DOHH2 (cell line): ENCODE data around the gene EPHA3.

Experiments
- H3F3A ChIP-seq: fragments of 200-600 bp; sonication (generic), shearing (Covaris generic); 2 replicates; pipeline ENCODE4 v1.6.0; 2016; ENCODE audit warnings: antibody characterized with exemption, mild to moderate bottlenecking; ENCODE audit not compliant: control insufficient read depth, insufficient read depth
- H3K27ac ChIP-seq: fragments of 200-600 bp; sonication (generic); 2 replicates; pipeline ENCODE4 v1.5.1; 2014; ENCODE audit warnings: low read depth, mild to moderate bottlenecking, low read length, moderate library complexity
- H3K27me3 ChIP-seq: fragments of 200-600 bp; sonication (generic); 2 replicates; pipeline ENCODE4 v1.6.1; 2014; ENCODE audit warnings: mild to moderate bottlenecking, low read length, mixed read lengths; ENCODE audit not compliant: control insufficient read depth
- H3K36me3 ChIP-seq: fragments of 200-600 bp; sonication (generic); 2 replicates; pipeline ENCODE4 v1.6.1; 2014; ENCODE audit warnings: mild to moderate bottlenecking, low read length, moderate library complexity, mixed read lengths; ENCODE audit not compliant: control insufficient read depth
- H3K4me1 ChIP-seq: fragments of 200-600 bp; sonication (generic); 2 replicates; pipeline ENCODE4 v1.6.1; 2014; ENCODE audit warnings: mild to moderate bottlenecking, low read length, mixed read lengths; ENCODE audit not compliant: control insufficient read depth
- H3K4me2 ChIP-seq: fragments of 200-600 bp; sonication (generic); 2 replicates; pipeline ENCODE4 v1.6.0; 2014; ENCODE audit warnings: mild to moderate bottlenecking, low read length, moderate library complexity
- H3K4me3 ChIP-seq: fragments of 200-600 bp; sonication (generic); 2 replicates; pipeline ENCODE4 v1.5.1; 2014; ENCODE audit warnings: mild to moderate bottlenecking, low read length, mixed read lengths
- H3K79me2 ChIP-seq: fragments of 200-600 bp; sonication (generic); 2 replicates; pipeline ENCODE4 v1.6.1; 2014; ENCODE audit warnings: mild to moderate bottlenecking, low read length, mixed read lengths; ENCODE audit not compliant: control insufficient read depth
- H3K9me2 ChIP-seq: fragments of 200-600 bp; sonication (generic); replicated peaks from 2 replicates; pipeline ENCODE4 v1.6.1; 2014; ENCODE audit warnings: mild to moderate bottlenecking, low read length, mixed read lengths; ENCODE audit not compliant: control insufficient read depth
- H3K9me3 ChIP-seq: fragments of 200-600 bp; sonication (generic); 2 replicates; pipeline ENCODE4 v1.6.1; 2014; ENCODE audit warnings: antibody characterized with exemption, low read length, mixed read lengths; ENCODE audit not compliant: control insufficient read depth, insufficient read depth
- H4K20me1 ChIP-seq: fragments of 200-600 bp; sonication (generic); 2 replicates; pipeline ENCODE4 v1.6.0; 2014; ENCODE audit warnings: low read depth, mild to moderate bottlenecking, antibody characterized with exemption, low read length, moderate library complexity; ENCODE audit not compliant: control insufficient read depth, insufficient read depth
- CTCF ChIP-seq: fragments of 200-600 bp; sonication (generic); IDR thresholded peaks from one replicate; pipeline ENCODE4 v1.5.1; 2014; ENCODE audit warnings: antibody characterized with exemption, mild to moderate bottlenecking, low read depth, low read length; ENCODE audit not compliant: poor library complexity, severe bottlenecking
- EZH2phosphoT487 ChIP-seq: fragments of 200-600 bp; sonication (generic); IDR thresholded peaks from 2 replicates; pipeline ENCODE4 v1.6.1; 2017; ENCODE audit warnings: borderline replicate concordance, mild to moderate bottlenecking, antibody characterized with exemption, low read length, moderate library complexity, mixed read lengths

EPHA3 gene

DNA sequence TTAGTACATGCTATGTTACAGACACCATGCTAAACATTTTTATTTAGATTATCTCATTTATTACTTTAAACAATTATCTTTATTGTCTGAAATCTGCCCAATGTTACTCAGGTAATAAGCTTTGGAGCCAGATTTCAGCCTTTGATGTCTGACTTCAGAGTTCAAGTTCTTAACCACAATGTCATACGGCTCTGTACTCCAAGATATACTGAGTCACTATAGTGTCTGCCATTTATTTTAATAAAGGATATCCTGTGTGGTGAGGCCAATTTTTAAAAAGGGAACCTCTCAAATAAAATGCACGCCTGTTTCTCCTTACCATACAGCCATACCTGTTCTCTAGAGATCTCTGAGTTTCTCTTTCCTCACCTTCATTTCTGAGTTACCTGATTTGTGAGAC, 193.1 kb downstream of the EPHA3 start:
- no peak overlapping the region for H3K27ac ChIP-seq

GRCh38 chr3:89300981-89301380, 193.6 kb downstream of the EPHA3 start:
- no peaks in the 10 kb centered on the region for H3F3A ChIP-seq
- no peaks in the 10 kb centered on the region for H3K27me3 ChIP-seq
- no peaks in the 10 kb centered on the region for H3K36me3 ChIP-seq
- H3K27ac ChIP-seq = no peak overlapping the region
- H3K4me3 ChIP-seq = no peak overlapping the region
- H3K79me2 ChIP-seq = no peaks in the 10 kb centered on the region
- TF ChIP-seq EZH2phosphoT487 = no peak
- TF ChIP-seq CTCF = no peak
- H3K4me1 ChIP-seq = no peaks in the 10 kb centered on the region
- H3K4me2 ChIP-seq = no peak overlapping the region
- no peaks in the 10 kb centered on the region; the same call in 1 of the 2 replicates for H3K9me3 ChIP-seq
- no peaks in the 10 kb centered on the region for H4K20me1 ChIP-seq
- H3K9me2 ChIP-seq = no peaks in the 10 kb centered on the region; the same call in 1 of the 2 replicates

More for the DNA sequence above, 193.1 kb downstream of the EPHA3 start:
- TF ChIP-seq CTCF = no peak
- no peak for TF ChIP-seq EZH2phosphoT487
- Histone ChIP-seq H3K4me1 (no peaks in the 10 kb centered on the region), H3K9me3 (no peaks in the 10 kb centered on the region; the same call in 1 of the 2 replicates), H3K4me3 (no peak overlapping the region), H3K36me3 (no peaks in the 10 kb centered on the region), H3F3A (no peaks in the 10 kb centered on the region), H4K20me1 (no peaks in the 10 kb centered on the region), H3K79me2 (no peaks in the 10 kb centered on the region), H3K4me2 (no peak overlapping the region), H3K27me3 (no peaks in the 10 kb centered on the region), H3K9me2 (no peaks in the 10 kb centered on the region; the same call in 1 of the 2 replicates)

DNA sequence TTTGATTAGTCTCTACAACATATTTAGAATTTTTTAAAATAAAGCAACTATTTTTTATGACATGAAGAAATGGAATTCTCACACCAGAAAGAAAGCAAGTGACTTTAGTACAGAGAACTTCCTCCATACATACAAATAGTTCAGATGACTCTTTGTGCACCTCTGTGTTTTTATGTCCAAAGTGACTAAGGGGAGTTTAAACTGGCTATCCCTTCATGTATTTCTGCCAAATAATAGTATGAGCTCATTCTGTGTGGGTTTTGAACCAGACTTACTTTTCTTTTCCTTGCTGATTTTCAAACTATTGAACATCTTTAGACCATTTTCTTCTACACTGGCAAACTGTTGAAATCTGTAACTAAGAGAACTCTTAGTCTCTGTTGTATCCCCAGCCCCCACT, 196.3 kb downstream of the EPHA3 start:
- Histone ChIP-seq H3K9me2 (no peaks in the 10 kb centered on the region; the same call in 1 of the 2 replicates), H3K27ac (no peak overlapping the region), H3K4me3 (no peak overlapping the region), H3K4me1 (no peaks in the 10 kb centered on the region), H3K27me3 (no peaks in the 10 kb centered on the region), H4K20me1 (no peaks in the 10 kb centered on the region), H3K36me3 (no peaks in the 10 kb centered on the region), H3K4me2 (no peak overlapping the region), H3K79me2 (no peaks in the 10 kb centered on the region), H3K9me3 (no peaks in the 10 kb centered on the region; the same call in 1 of the 2 replicates), H3F3A (no peaks in the 10 kb centered on the region)
- TF ChIP-seq CTCF (no peak), EZH2phosphoT487 (no peak)

GRCh38 chr3:89306540-89306939, 199.1 kb downstream of the EPHA3 start:
- Histone ChIP-seq H3F3A (no peaks in the 10 kb centered on the region), H3K4me1 (no peaks in the 10 kb centered on the region), H3K27me3 (no peaks in the 10 kb centered on the region), H4K20me1 (no peaks in the 10 kb centered on the region), H3K4me3 (no peak overlapping the region), H3K27ac (no peak overlapping the region), H3K79me2 (no peaks in the 10 kb centered on the region), H3K4me2 (no peak overlapping the region), H3K36me3 (no peaks in the 10 kb centered on the region), H3K9me3 (no peaks in the 10 kb centered on the region; the same call in 1 of the 2 replicates), H3K9me2 (no peaks in the 10 kb centered on the region)
- TF ChIP-seq CTCF = no peak
- TF ChIP-seq EZH2phosphoT487 = no peak
